Epithelial cell of esophagus (primary cell): ENCODE data around the gene BAG5.
A peak's percentile ranks its signal among the peaks of the same experiment; 100 is the strongest.

Experiments used
- DNase-seq: peaks from one replicate; pipeline ENCODE4 v3.0.0; 2010; ENCODE audit warnings: low read depth
- H3K4me3 ChIP-seq: 2 replicates; pipeline ENCODE4 v1.5.1; 2011; ENCODE audit warnings: mild to moderate bottlenecking, low read length, control low read depth
- CTCF ChIP-seq: IDR thresholded peaks from 2 replicates; pipeline ENCODE4 v1.5.1; 2011; ENCODE audit warnings: low read depth, mild to moderate bottlenecking, low read length, control low read depth, inconsistent platforms; ENCODE audit not compliant: insufficient read depth; ENCODE audit errors: missing control alignments

BAG5 gene

GRCh38 chr14:103563844-103564505 lies 1.5 kb upstream of the BAG5 start:
- peak overlapping the region; percentile 92 for H3K4me3 ChIP-seq
- no peak for TF ChIP-seq CTCF
- DNase-seq, result no peak

- DNase-seq, result no peak
- no peak for TF ChIP-seq CTCF
- peak overlapping the region; percentile 92 for H3K4me3 ChIP-seq
Measured at GRCh38 chr14:103563226-103563620, 766 bp upstream of the BAG5 start.

- TF ChIP-seq CTCF, result no peak
- peak overlapping the region; percentile 92 for H3K4me3 ChIP-seq
- DNase-seq, result no peak
Measured at GRCh38 chr14:103562179-103562428, 353 bp downstream of the BAG5 start.

GRCh38 chr14:103561381-103562178 lies 877 bp downstream of the BAG5 start:
- DNase-seq, result peak; percentile 63
- TF ChIP-seq CTCF, result no peak
- peak overlapping the region; percentile 92 for H3K4me3 ChIP-seq

- H3K4me3 ChIP-seq, result peak overlapping the region; percentile 92
- TF ChIP-seq CTCF, result no peak
Measured at GRCh38 chr14:103560691-103561090, 1.8 kb downstream of the BAG5 start.

GRCh38 chr14:103559766-103560165 lies 2.7 kb downstream of the BAG5 start:
- no peak for DNase-seq
- no peak for TF ChIP-seq CTCF
- no peak overlapping the region for H3K4me3 ChIP-seq

More at GRCh38 chr14:103560691-103561090, 1.8 kb downstream of the BAG5 start:
- no peak for DNase-seq
